HFF-Myc (cell line): ENCODE results near the gene SCAMP4.
A peak's percentile ranks its signal among the peaks of the same experiment; 100 is the strongest.

Source experiments
- DNase-seq: peaks from one replicate; pipeline ENCODE4 v3.0.0-alpha.2; 2011; ENCODE audit warnings: low read depth; ENCODE audit errors: extremely low read depth
- H3K4me3 ChIP-seq: replicated peaks from 2 replicates; pipeline ENCODE4 v1.5.1; 2011; ENCODE audit warnings: low read depth, mild to moderate bottlenecking, control low read depth, low read length
- TF ChIP-seq, protein P1 (sequence below): IDR thresholded peaks from 2 replicates; pipeline ENCODE4 v1.5.1; 2012; ENCODE audit warnings: mild to moderate bottlenecking, low read depth, low read length, control low read depth; ENCODE audit errors: missing control alignments

SCAMP4 gene, protein sequence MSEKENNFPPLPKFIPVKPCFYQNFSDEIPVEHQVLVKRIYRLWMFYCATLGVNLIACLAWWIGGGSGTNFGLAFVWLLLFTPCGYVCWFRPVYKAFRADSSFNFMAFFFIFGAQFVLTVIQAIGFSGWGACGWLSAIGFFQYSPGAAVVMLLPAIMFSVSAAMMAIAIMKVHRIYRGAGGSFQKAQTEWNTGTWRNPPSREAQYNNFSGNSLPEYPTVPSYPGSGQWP

DNA sequence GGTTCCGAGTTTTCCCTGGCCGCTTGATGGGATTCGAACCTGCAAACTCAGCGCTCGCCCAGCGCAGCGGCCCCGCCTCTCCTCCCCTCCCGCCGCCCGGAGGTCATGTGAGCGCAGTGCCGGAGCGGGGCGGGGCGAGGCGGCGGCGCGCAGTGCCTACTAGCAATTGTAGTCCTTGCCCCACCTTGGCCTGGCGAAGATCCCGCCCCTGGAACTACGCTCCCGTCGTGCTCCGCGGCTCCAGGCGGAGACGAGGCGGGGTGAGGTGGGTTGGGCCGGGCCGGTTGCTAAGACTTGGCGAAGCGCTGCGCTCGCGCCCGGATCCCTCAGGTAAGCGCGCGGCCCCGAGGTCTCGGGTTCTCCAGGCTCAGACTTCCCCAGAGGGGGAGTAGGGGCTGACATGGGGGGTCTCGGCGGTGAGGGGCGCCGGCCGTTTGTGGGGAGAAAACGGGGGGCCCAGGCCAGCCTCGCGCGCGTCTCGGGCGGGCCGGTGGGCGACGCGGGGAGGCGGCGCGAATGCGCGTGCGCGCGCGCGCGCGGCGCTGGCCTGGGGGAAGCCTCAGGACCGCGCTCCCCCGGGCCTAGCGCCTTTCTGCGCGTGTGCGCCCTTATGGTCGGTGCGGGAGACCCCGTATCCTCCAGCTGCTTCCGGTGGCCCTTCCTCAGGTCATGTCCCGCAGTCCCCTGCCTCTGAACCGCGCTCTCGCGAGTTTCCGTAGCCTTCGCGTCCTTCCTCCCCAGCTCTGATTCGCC, at the start of gene SCAMP4, which contains the start of gene ADAT3:
TSS of gene SCAMP4 (plus strand) at position 290 of the 753 bp plus-strand sequence. CDS start 9,621 bp downstream, outside the sequence.
TSS of gene ADAT3 (plus strand) at position 290 of the 753 bp plus-strand sequence. CDS start 6,649 bp downstream, outside the sequence.
- TF ChIP-seq, protein P1, sequence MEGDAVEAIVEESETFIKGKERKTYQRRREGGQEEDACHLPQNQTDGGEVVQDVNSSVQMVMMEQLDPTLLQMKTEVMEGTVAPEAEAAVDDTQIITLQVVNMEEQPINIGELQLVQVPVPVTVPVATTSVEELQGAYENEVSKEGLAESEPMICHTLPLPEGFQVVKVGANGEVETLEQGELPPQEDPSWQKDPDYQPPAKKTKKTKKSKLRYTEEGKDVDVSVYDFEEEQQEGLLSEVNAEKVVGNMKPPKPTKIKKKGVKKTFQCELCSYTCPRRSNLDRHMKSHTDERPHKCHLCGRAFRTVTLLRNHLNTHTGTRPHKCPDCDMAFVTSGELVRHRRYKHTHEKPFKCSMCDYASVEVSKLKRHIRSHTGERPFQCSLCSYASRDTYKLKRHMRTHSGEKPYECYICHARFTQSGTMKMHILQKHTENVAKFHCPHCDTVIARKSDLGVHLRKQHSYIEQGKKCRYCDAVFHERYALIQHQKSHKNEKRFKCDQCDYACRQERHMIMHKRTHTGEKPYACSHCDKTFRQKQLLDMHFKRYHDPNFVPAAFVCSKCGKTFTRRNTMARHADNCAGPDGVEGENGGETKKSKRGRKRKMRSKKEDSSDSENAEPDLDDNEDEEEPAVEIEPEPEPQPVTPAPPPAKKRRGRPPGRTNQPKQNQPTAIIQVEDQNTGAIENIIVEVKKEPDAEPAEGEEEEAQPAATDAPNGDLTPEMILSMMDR = no peak

DNA sequence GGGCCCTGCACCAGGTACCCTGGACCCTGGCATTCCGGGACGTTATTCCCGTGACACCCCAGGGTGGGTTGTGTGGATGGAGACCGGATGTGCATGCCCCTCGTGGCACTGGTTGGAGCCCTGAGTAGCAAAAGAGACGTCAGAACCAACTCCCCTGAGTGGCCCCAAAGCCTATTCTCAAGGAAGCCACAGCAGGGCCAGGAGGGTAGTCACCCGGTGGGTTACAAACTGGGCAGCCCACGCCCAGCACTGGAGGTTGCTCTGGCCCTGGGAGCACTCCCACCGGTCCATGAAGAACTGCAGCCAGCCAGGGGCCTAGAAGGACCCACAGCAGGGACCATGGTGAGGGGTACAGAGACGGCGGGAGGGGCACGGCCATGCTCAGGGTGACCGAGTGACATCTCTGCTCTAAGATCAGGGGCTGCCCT, 49.4 kb upstream of the SCAMP4 start:
- TF ChIP-seq, protein P1 = no peak
- DNase-seq = no peak
- H3K4me3 ChIP-seq = peak overlapping the region; percentile 45

More for the DNA sequence above, at the start of gene SCAMP4, which contains the start of gene ADAT3:
- DNase-seq = peak; percentile 94
- H3K4me3 ChIP-seq = peak within 1 kb of the TSS; percentile 63

DNA sequence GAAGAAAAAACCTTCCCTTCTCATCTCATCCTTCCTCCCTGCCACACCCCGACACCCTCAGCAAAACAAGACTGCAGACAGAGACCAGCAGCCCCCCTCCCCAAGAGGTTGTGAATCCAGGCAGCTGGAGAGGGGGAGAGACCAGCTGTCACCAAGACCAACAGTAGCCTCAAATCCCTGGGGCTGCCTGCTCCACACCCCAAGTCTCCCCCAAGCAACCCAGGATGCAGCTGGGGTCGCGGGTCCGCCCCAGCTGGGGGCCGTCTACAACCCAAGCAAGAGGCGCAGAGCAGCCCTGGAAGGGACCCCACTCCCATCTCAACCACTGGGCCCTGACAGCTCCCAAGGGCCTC, 48.9 kb upstream of the SCAMP4 start:
- TF ChIP-seq, protein P1 = no peak
- no peak for DNase-seq
- H3K4me3 ChIP-seq = peak overlapping the region; percentile 45

DNA sequence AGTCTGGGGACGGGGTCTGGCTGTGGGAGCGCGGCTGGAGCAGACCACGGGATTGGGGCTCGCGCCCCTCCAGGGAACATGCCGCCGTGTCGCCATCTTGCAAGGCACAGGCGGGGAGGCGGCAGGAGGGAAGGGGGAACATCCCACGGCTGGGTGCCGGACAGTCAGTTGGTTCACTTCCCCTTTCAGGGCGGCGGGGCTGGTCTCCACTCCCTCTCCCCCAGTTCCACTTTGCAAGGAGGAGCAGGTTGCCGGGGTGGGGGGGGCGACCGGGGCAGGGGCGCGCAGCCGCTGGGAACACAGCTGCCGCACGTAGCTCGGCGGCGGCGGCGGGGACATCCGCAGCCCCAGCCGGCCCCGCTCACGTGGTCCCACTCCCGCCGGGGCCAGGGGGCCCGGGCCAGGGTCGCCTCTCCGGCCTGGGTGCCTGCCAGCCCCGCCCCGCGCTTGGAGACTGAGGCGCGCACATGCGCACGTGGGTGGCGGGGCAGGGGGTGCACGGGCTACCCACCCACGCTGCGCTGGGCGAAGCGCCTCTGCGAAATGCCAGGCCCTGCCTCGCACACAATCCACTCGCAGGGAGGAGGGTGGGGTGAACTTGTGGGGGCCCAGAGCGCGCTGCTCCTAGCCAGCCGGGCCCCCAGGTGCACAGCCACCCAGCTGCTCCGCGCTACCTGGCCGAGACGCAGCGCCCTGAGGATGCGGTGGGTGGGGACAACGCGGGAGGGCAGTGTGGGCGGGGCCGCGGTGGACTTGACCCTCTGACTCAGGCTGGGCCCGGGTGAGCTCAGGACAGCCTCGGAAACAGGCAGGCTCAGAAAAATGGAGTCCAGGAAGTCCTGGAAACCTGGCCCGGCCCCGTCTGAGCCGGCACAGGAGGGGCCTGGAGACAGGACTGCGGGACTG, 48.2 kb upstream of the SCAMP4 start:
- TF ChIP-seq, protein P1 = no peak
- H3K4me3 ChIP-seq = peak overlapping the region; percentile 45
- DNase-seq = peak; percentile 36

DNA sequence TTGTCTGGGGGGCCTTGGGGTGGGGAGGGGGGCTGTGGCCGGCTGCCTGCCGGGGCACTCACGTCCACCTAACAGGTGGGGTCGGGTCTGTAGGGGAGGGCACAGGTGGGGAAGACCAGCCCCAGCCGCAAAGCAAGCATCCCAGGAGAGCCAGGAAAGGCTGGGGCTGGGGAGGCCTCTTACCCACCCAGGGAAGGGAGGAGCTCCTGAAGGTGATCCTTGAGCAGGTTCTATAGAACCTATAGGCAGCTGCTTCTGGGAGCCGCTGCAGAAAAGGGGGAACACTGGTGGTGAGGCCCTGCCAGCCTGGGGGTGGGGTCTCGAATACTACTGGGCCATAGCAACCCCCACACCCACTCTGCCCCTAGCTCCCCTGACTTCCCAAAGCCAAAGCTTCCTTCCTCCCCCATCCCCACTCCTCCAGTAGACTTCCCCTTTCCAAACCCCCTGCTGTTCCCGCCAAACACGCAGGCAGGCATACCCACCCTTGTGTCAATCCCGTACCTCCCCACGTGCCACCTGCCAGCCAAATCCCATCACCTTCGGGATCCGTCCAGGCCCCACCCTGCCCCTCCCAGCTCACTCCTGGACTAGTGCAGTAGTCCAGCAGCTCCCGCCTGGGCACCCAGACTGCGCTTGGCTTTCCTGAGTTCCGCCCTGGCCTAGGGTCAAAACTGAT, 47.4 kb upstream of the SCAMP4 start:
- peak overlapping the region; percentile 45 for H3K4me3 ChIP-seq
- no peak for DNase-seq
- TF ChIP-seq, protein P1 = no peak

DNA sequence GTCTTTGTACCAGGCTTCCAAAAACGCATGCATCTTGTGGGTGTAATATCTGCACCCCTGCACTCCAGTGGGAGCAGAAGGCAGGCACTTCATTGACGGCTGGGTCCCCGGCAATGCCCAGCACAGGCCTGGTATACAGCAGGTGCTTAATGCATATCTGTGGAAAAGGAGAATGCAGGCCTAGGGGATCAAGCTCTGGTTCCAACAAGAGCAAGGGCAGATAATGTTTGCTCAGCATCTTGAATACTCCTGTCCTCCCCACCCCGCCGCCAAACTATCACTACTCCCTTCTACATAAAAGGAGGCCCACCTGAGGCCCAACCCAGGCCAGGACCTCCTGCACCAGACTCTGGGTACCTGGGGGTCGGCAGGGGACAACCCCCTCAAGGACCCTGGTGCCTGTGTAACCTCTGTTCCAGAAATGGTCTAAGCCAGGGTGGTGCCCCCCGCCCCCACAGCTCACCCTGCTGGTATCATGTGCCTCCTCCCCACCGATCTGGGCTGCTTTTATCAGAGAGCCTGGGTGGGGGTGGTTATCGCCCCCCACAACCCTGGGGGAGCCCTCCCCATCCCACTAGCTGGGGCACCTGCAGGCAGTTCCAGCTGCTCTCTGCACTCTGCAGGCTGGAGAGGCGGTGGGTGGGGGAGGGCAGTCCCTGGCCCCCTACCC, 46.7 kb upstream of the SCAMP4 start:
- no peak overlapping the region for H3K4me3 ChIP-seq
- TF ChIP-seq, protein P1 = no peak
- no peak for DNase-seq
